Sigmoid colon (tissue), 7 donors: ENCODE data around the gene SPINK2. TPM values are rescaled to one million over a fixed set of nuclear protein-coding genes. Genes with fewer than 3 reads are reported as not detected.

Source experiments
- DNase-seq: peaks from one replicate; pipeline ENCODE4 v3.0.0-alpha.2; 2019
- H3K27ac ChIP-seq, 4 donors: fragments of 200-600 bp; sonication (generic); one replicate each; pipeline ENCODE4 v1.5.1; 2016 to 2019; ENCODE audit warnings: mild to moderate bottlenecking in 1 of 4
- H3K27me3 ChIP-seq, 3 donors: fragments of 200-600 bp; sonication (generic); one replicate each; pipeline ENCODE4 v1.5.1; 2019; ENCODE audit warnings: mild to moderate bottlenecking in 1 of 3
- H3K36me3 ChIP-seq, 4 donors: fragments of 200-600 bp; sonication (generic); one replicate each; pipeline ENCODE4 v1.5.1; 2016 to 2019
- H3K4me1 ChIP-seq, 4 donors: fragments of 200-600 bp; sonication (generic); one replicate each; pipeline ENCODE4 v1.5.1; 2017 to 2019
- H3K4me3 ChIP-seq, 4 donors: fragments of 200-600 bp; sonication (generic); one replicate each; pipeline ENCODE4 v1.5.1; 2017 to 2019; ENCODE audit warnings: mild to moderate bottlenecking in 2 of 4, moderate library complexity in 1 of 4
- H3K9me3 ChIP-seq, 4 donors: fragments of 200-600 bp in 3 of 4; sonication (generic) in 3 of 4; one replicate each; pipeline versions ENCODE4 v1.5.1 to v1.6.1; 2013 to 2019
- CTCF ChIP-seq, 4 experiments: fragments of 450-650 bp in 3 of 4; fragments of 200-600 bp in 1 of 4; IDR thresholded peaks; one replicate each; pipeline ENCODE4 v1.5.1; 2016 to 2019; ENCODE audit warnings: antibody characterized with exemption in 4 of 4, mild to moderate bottlenecking in 3 of 4, moderate library complexity in 2 of 4
- EP300 ChIP-seq, 4 donors: sonication (generic); formaldehyde crosslinking; IDR thresholded peaks; one replicate each; pipeline ENCODE4 v1.6.1; 2017; ENCODE audit warnings: antibody characterized with exemption in 4 of 4
- POLR2A ChIP-seq, 2 donors: fragments of 450-650 bp; IDR thresholded peaks; one replicate each; pipeline ENCODE4 v1.6.1; 2016; ENCODE audit warnings: antibody characterized with exemption in 2 of 2, mild to moderate bottlenecking in 2 of 2, moderate library complexity in 2 of 2
- POLR2AphosphoS5 ChIP-seq, 4 donors: sonication (generic); formaldehyde crosslinking; IDR thresholded peaks; one replicate each; pipeline ENCODE4 v1.6.1; 2017; ENCODE audit warnings: antibody characterized with exemption in 4 of 4
- WGBS, 2 donors: extraction: QIAGEN DNeasy Blood & Tissue Kit; methylation state at CpG; one replicate each; pipeline ENCODE4 v1.1.7; 2013; 5-methylcytosine and 5-hydroxymethylcytosine counted together
- intact Hi-C: fragments of 100-400 bp; cut with DNase I; formaldehyde crosslinking; loops from one replicate; pipeline ENCODE4 v1.15.1; 2023
- polyA plus RNA-seq, 3 donors: library from polyadenylated mRNA; stranded (reverse); fragments of 200-250 nt; gene quantifications; one replicate each; pipeline ENCODE4 v1.2.3, GENCODE V29; 2013
- total RNA-seq, 4 donors: library from RNA; depleted of rRNA; stranded (reverse); fragments of >200 nt; gene quantifications; one replicate each; pipeline ENCODE4 v1.1.0, GENCODE V29; 2016
- donor health status: healthy with polysubstance abuse.
- donor health status: Bipolar disorder and iron deficiency.
- donor health status: healthy.

SPINK2 gene
- total and polyA plus RNA-seq, 7 donors, result 0.99 to 4.6 TPM; not detected in 5

DNA sequence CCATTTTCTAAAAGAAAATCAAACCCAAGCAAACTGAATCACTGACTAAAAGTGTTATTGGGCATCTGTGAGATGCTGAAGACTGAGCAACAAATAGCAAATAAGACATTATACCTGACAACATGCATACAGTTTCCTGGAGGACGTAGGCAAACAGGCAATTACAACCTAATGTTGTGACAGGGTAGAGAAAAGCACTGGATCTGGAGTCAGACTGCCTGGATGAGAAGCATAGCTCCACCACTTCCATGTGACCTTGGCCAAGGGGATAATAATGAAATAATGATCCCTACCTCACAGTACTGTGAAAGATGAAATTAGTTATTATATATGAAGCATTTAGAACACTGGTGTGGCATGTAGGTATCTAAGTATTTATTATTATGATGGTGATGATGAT, 2.7 kb downstream of the SPINK2 start:
- 17 to 48% methylated on average over 1 of the region's 1 CpG for WGBS, 2 donors
- peaks cover 0 to 9% (median 7%) of the 10 kb centered on the region in 4 donors for H3K4me1 ChIP-seq
- no peak overlapping the region for H3K4me3 ChIP-seq
- no peak for TF ChIP-seq EP300 (IDR thresholded peaks at IDR 0.05)
- no peak for TF ChIP-seq POLR2A (IDR thresholded peaks at IDR 0.05)
- TF ChIP-seq POLR2AphosphoS5 (IDR thresholded peaks at IDR 0.05), result no peak
- TF ChIP-seq CTCF (IDR thresholded peaks at IDR 0.05), result no peak
- intact Hi-C loops, result no loop called here
- H3K9me3 ChIP-seq, result peaks cover 0 to 2% (median 0%) of the 10 kb centered on the region in 4 donors
- H3K27ac ChIP-seq, result no peak overlapping the region
- H3K27me3 ChIP-seq, result peaks cover 10 to 35% (median 12%) of the 10 kb centered on the region in 3 donors
- H3K36me3 ChIP-seq, result no peaks in the 10 kb centered on the region
- DNase-seq, result no peak

GRCh38 chr4:56817840-56818491, 3.5 kb downstream of the SPINK2 start:
- Histone ChIP-seq H3K27ac (no peak overlapping the region), H3K4me3 (no peak overlapping the region), H3K36me3 (no peaks in the 10 kb centered on the region), H3K9me3 (peaks cover 0 to 2% (median 0%) of the 10 kb centered on the region in 4 donors), H3K4me1 (peaks cover 0 to 9% (median 7%) of the 10 kb centered on the region in 4 donors), H3K27me3 (peaks cover 10 to 29% (median 12%) of the 10 kb centered on the region in 3 donors)
- intact Hi-C loops, result no loop called here
- no peak for DNase-seq
- WGBS, 2 donors, result 48 to 64% methylated on average over 5 of the region's 5 CpGs
- TF ChIP-seq CTCF (IDR thresholded peaks at IDR 0.05) (no peak), POLR2AphosphoS5 (IDR thresholded peaks at IDR 0.05) (no peak), EP300 (IDR thresholded peaks at IDR 0.05) (no peak), POLR2A (IDR thresholded peaks at IDR 0.05) (no peak)

DNA sequence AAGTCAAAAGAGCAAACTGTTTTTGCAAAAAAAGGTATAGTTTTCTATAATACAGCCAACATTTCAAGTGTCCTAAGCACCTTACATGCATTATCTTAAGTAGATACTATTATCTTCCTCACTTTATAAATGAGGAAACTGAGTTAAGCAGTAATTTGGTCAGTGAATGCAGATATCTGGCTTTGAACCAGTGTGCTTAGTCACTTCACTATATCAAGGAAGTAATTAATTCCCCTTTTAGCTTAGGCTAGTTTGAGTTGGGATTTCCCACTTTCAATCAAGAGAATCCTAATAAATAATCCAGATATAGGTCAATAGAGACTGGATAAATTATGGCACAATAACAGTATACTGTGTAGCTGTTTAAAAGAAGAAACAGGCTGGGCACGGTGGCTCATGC, 14.8 kb downstream of the SPINK2 start:
- Histone ChIP-seq H3K36me3 (no peaks in the 10 kb centered on the region), H3K27ac (no peak overlapping the region), H3K4me1 (no peaks in the 10 kb centered on the region), H3K27me3 (no peaks in the 10 kb centered on the region), H3K9me3 (no peaks in the 10 kb centered on the region), H3K4me3 (no peak overlapping the region)
- 71 to 77% methylated on average over 1 of the region's 1 CpG for WGBS, 2 donors
- intact Hi-C loops, result no loop called here
- TF ChIP-seq POLR2A (IDR thresholded peaks at IDR 0.05) (no peak), EP300 (IDR thresholded peaks at IDR 0.05) (no peak), CTCF (IDR thresholded peaks at IDR 0.05) (no peak)
- no peak for DNase-seq

DNA sequence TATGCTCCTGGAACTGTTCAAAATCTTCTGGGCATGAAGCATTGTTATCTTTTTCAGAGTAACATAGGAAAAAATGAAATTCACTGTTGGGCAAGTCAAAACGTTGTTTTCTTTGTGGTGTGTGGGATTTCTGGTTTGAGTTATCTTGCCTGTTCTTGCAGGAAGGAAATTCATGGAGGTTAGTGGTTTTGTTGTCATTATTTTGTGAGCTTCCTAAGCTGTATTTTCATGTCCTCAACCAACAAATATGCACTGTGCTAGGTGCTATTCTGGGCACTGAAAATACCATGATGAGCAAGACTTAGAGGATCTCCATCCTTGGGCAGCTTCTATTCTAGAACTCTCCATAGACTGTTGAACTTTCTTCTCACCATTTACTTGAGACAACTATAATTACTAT, 16.9 kb downstream of the SPINK2 start:
- no peak for DNase-seq
- H3K27ac ChIP-seq, result no peak overlapping the region
- peaks cover 0 to 3% (median 2%) of the 10 kb centered on the region in 4 donors for H3K4me1 ChIP-seq
- no peaks in the 10 kb centered on the region for H3K9me3 ChIP-seq
- intact Hi-C loops, result loop anchor here (5.0 kb wide), 1 partner anchor 297 kb away; the partner anchor contains the start of gene ARL9
- H3K27me3 ChIP-seq, result no peaks in the 10 kb centered on the region
- no peaks in the 10 kb centered on the region for H3K36me3 ChIP-seq
- 51 to 70% methylated on average over 1 of the region's 1 CpG for WGBS, 2 donors
- no peak overlapping the region for H3K4me3 ChIP-seq
- TF ChIP-seq EP300 (IDR thresholded peaks at IDR 0.05), result no peak
- no peak for TF ChIP-seq POLR2AphosphoS5 (IDR thresholded peaks at IDR 0.05)
- no peak for TF ChIP-seq POLR2A (IDR thresholded peaks at IDR 0.05)
- no peak for TF ChIP-seq CTCF (IDR thresholded peaks at IDR 0.05)
